ENCODE data around the gene ST3GAL4.

Gene ST3GAL4

GRCh38 chr11:126456783-126457542 is 101.5 kb downstream of the ST3GAL4 start:
- DNase-seq = no peak

- no peak for DNase-seq
These were observed 102.3 kb downstream of the ST3GAL4 start for GRCh38 chr11:126457817-126458216.

DNA sequence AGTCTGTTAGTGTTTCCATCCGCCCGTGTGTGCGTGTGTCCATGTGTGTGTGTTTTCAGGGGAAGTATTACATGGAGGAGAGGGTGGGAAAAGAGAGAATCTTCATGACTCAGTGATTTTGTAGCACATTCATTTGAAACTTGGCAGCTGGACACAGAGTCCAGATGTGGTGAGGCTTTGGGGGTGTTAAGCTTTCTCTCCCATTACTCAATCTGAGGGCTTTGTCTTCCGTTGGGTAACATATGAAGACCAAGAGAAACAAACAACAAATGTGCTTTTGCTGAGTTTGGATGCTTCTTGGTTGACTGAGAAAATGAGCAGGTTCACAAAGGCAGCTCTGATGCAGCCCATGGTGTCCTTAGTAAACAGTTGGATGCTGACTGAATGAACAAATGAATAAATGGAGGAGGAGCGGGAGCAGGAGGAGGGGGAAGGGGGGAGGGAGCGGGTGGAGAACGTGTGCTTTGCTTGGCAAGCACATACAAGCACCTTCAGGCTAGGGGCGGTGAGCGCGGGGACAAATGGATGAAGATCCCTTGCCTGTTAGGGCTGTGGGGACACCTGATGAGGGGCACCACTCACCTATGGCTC is 104.3 kb downstream of the ST3GAL4 start:
- no peak for DNase-seq

DNA sequence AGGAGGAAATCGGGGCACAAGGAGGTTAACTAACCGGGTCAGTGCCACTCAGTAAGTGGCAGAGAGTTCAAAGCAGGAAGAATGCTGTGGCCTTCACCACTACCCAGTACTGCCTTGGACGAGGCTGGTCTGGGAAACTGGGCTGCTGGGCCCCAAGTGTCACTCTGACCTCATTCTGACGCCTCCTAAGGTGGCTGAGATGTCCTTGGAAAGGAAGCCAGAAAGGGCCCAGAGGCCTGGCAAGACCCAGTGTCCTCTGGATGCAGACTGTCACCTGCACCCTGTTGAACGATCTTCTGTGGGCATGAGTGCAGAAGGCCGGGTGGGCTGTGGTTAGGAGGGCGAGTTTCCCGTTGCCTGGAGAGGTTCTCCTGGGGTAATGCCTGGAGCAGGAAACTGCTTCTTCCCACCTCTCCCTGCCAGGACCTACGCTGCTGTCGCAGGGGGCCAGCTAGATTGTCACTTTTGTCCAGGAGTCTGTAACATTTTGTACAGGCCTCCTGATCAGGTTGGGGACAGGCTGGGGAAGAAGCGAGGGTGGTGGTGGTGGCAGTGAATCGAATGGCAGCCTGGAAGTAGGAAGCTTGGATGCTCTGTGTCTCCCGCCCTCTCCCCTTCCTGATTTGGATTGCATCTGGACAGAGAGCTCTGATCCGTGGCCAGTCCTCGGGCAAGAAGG is 105.1 kb downstream of the ST3GAL4 start:
- no peak for DNase-seq

- DNase-seq = no peak
These were observed 105.6 kb downstream of the ST3GAL4 start for GRCh38 chr11:126461096-126461440.

GRCh38 chr11:126461996-126462395 is 106.5 kb downstream of the ST3GAL4 start:
- DNase-seq = no peak

DNA sequence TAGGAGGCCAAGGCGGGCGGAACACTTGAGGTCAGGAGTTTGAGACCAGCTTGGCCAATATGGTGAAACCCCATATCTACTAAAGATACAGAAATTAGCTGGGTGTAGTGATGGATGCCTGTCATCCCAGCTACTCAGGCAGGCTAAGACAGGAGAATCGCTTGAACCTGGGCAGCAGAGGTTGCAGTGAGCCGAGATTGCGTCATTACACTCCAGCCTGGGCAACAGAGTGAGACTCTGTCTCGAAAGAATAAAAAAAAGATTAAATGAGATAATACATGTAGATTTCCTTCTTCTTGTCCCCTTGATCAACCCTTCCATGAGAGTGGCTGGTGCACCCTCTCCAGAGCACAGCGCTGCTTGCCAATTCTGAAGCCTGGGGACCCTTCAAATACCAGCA is 106.9 kb downstream of the ST3GAL4 start:
- no peak for DNase-seq
